Left lung (tissue), 10 donors: Measurements from ENCODE around the gene DNAJC6. TPM values are rescaled to one million over a fixed set of nuclear protein-coding genes. Genes with fewer than 3 reads are reported as not detected.
A peak's percentile ranks its signal among the peaks of the same experiment; 100 is the strongest.

Source experiments
- ATAC-seq: fragments of 200-7000 bp; cut with Tn5 transposase; one replicate; pipeline ENCODE4 v1.9.1; 2020; ENCODE audit warnings: moderate library complexity
- DNase-seq, 4 donors: peaks; one replicate each; pipeline ENCODE4 v3.0.0-alpha.2; 2013 to 2020
- H3K27ac ChIP-seq, 2 donors: fragments of 200-600 bp; sonication (generic) in 1 of 2; one replicate each; pipeline versions ENCODE4 v1.5.0 to v1.8.0; 2020 to 2021
- H3K27me3 ChIP-seq, 2 donors: fragments of 200-600 bp; sonication (generic) in 1 of 2; one replicate each; pipeline versions ENCODE4 v1.5.0 to v1.8.0; 2020 to 2021
- H3K36me3 ChIP-seq, 2 donors: fragments of 200-600 bp; sonication (generic) in 1 of 2; one replicate each; pipeline versions ENCODE4 v1.5.0 to v1.8.0; 2020 to 2021
- H3K4me1 ChIP-seq, 2 donors: fragments of 200-600 bp; one replicate each; pipeline ENCODE4 v1.8.0; 2021
- H3K4me3 ChIP-seq, 2 donors: fragments of 200-600 bp; sonication (generic) in 1 of 2; one replicate each; pipeline versions ENCODE4 v1.5.0 to v1.8.0; 2020 to 2021; ENCODE audit warnings: mild to moderate bottlenecking in 1 of 2
- H3K9me3 ChIP-seq, 2 donors: fragments of 200-600 bp; sonication (generic) in 1 of 2; one replicate each; pipeline versions ENCODE4 v1.5.0 to v1.8.0; 2020 to 2021
- CTCF ChIP-seq, 2 donors: fragments of 200-600 bp; sonication (generic) in 1 of 2; IDR thresholded peaks; one replicate each; pipeline versions ENCODE4 v1.5.0 to v1.8.0; 2021; ENCODE audit warnings: antibody characterized with exemption in 2 of 2
- intact Hi-C, 2 donors: fragments of 100-400 bp; cut with DNase I; formaldehyde crosslinking; loops; one replicate each; pipeline versions ENCODE4 v1.11.2 to v1.14.2; 2022
- polyA plus RNA-seq, 6 donors: library from polyadenylated mRNA; unstranded; fragments of 120-200 nt; gene quantifications; one replicate each; pipeline ENCODE4 v1.2.1, GENCODE V29; 2013; ENCODE audit not compliant: insufficient read length in 6 of 6
- total RNA-seq, 2 donors: library from RNA; stranded (reverse); fragmentation: NEBNext Ultra II Directional; extraction: Animal tissue kit (Norgen Biotek cat#: 25700); gene quantifications; one replicate each; pipeline ENCODE4 v1.2.1, GENCODE V29; 2021
- donor health status: DM: no; HTN: yes; CAD: no.
- donor health status: DM: no; HTN: no; CAD: no.

Gene DNAJC6
- total and polyA plus RNA-seq, 8 donors: 2.3 to 4.6 (median 2.8) TPM

- H3K4me3 ChIP-seq: no peak overlapping the region
- peaks cover 0 to 32% of the 10 kb centered on the region in 2 donors for H3K27me3 ChIP-seq
- no peak overlapping the region for H3K27ac ChIP-seq
- no peak for TF ChIP-seq CTCF (IDR thresholded peaks at IDR 0.05)
- H3K9me3 ChIP-seq: no peaks in the 10 kb centered on the region
- H3K36me3 ChIP-seq: no peaks in the 10 kb centered on the region
- DNase-seq (no peak), ATAC-seq (no peak)
- intact Hi-C loops: no loop called here
- H3K4me1 ChIP-seq: peaks cover 3 to 18% of the 10 kb centered on the region in 2 donors
Observed at GRCh38 chr1:65267683-65268082, 41.7 kb upstream of the DNAJC6 start.

GRCh38 chr1:65269612-65270011 lies 39.7 kb upstream of the DNAJC6 start:
- Histone ChIP-seq H3K27me3 (peaks cover 0 to 22% of the 10 kb centered on the region in 2 donors), H3K4me3 (no peak overlapping the region), H3K9me3 (no peaks in the 10 kb centered on the region), H3K4me1 (peaks cover 3 to 17% of the 10 kb centered on the region in 2 donors), H3K27ac (no peak overlapping the region), H3K36me3 (no peaks in the 10 kb centered on the region)
- no peak for DNase-seq
- intact Hi-C loops: no loop called here
- ATAC-seq: no peak
- no peak for TF ChIP-seq CTCF (IDR thresholded peaks at IDR 0.05)

GRCh38 chr1:65276197-65276939 lies 33.0 kb upstream of the DNAJC6 start:
- DNase-seq: no peak
- no peak for TF ChIP-seq CTCF (IDR thresholded peaks at IDR 0.05)
- H3K9me3 ChIP-seq: no peaks in the 10 kb centered on the region
- intact Hi-C loops: no loop called here
- no peak overlapping the region for H3K4me3 ChIP-seq
- no peaks in the 10 kb centered on the region for H3K4me1 ChIP-seq
- H3K27ac ChIP-seq: no peak overlapping the region
- H3K27me3 ChIP-seq: no peaks in the 10 kb centered on the region
- no peaks in the 10 kb centered on the region for H3K36me3 ChIP-seq
- no peak for ATAC-seq

GRCh38 chr1:65277605-65278347 lies 31.6 kb upstream of the DNAJC6 start:
- H3K27me3 ChIP-seq: no peaks in the 10 kb centered on the region
- H3K4me3 ChIP-seq: no peak overlapping the region
- no peaks in the 10 kb centered on the region for H3K36me3 ChIP-seq
- H3K27ac ChIP-seq: no peak overlapping the region
- no peak for ATAC-seq
- H3K9me3 ChIP-seq: no peaks in the 10 kb centered on the region
- no peaks in the 10 kb centered on the region for H3K4me1 ChIP-seq
- intact Hi-C loops: no loop called here
- DNase-seq: no peak
- TF ChIP-seq CTCF (IDR thresholded peaks at IDR 0.05): no peak

- intact Hi-C loops: no loop called here
- H3K36me3 ChIP-seq: no peaks in the 10 kb centered on the region
- peak in 2 of 4 donors; percentile 43 to 57 for DNase-seq
- H3K9me3 ChIP-seq: no peaks in the 10 kb centered on the region
- H3K4me1 ChIP-seq: no peaks in the 10 kb centered on the region
- H3K4me3 ChIP-seq: no peak overlapping the region
- no peak overlapping the region for H3K27ac ChIP-seq
- ATAC-seq: no peak
- no peak for TF ChIP-seq CTCF (IDR thresholded peaks at IDR 0.05)
- H3K27me3 ChIP-seq: no peaks in the 10 kb centered on the region
Observed at GRCh38 chr1:65278376-65279069, 30.8 kb upstream of the DNAJC6 start.
